ENCODE data around the gene PLEKHM2.

Gene PLEKHM2

GRCh38 chr1:15758953-15759661 is 75.0 kb downstream of the PLEKHM2 start:
- H3K4me3 Mint-ChIP-seq, result peak overlapping the region; percentile 86
- H3K27ac Mint-ChIP-seq, result peak overlapping the region; percentile 85
- no peaks in the 10 kb centered on the region for H3K9me3 Mint-ChIP-seq
- TF ChIP-seq CTCF (IDR thresholded peaks at IDR 0.05), result no peak
- DNase-seq, result peak; percentile 60
- H3K4me1 Mint-ChIP-seq, result peaks cover 58% of the 10 kb centered on the region
- H3K36me3 Mint-ChIP-seq (ENCODE audit: low read depth), result peaks cover 11% of the 10 kb centered on the region
- peaks cover 11% of the 10 kb centered on the region for H3K27me3 Mint-ChIP-seq (ENCODE audit: low read depth, poor library complexity)

GRCh38 chr1:15760520-15761211 is 76.5 kb downstream of the PLEKHM2 start:
- Mint-ChIP-seq H3K9me3 (no peaks in the 10 kb centered on the region), H3K4me1 (peaks cover 59% of the 10 kb centered on the region), H3K27ac (no peak overlapping the region), H3K36me3 (ENCODE audit: low read depth) (peaks cover 24% of the 10 kb centered on the region), H3K27me3 (ENCODE audit: low read depth, poor library complexity) (peaks cover 9% of the 10 kb centered on the region), H3K4me3 (peak overlapping the region; percentile 86)
- TF ChIP-seq CTCF (IDR thresholded peaks at IDR 0.05), result no peak
- peak; percentile 51 for DNase-seq

- H3K9me3 Mint-ChIP-seq, result no peaks in the 10 kb centered on the region
- peak overlapping the region; percentile 86 for H3K4me3 Mint-ChIP-seq
- no peak for TF ChIP-seq CTCF (IDR thresholded peaks at IDR 0.05)
- H3K4me1 Mint-ChIP-seq, result peaks cover 52% of the 10 kb centered on the region
- peak overlapping the region; percentile 14 for H3K27ac Mint-ChIP-seq
- peaks cover 28% of the 10 kb centered on the region for H3K36me3 Mint-ChIP-seq (ENCODE audit: low read depth)
- DNase-seq, result no peak
- peaks cover under 1% of the 10 kb centered on the region for H3K27me3 Mint-ChIP-seq (ENCODE audit: low read depth, poor library complexity)
Observed at GRCh38 chr1:15761366-15762128, 77.4 kb downstream of the PLEKHM2 start.

GRCh38 chr1:15762546-15762945 is 78.4 kb downstream of the PLEKHM2 start:
- Mint-ChIP-seq H3K9me3 (no peaks in the 10 kb centered on the region), H3K4me3 (no peak overlapping the region), H3K36me3 (ENCODE audit: low read depth) (peaks cover 28% of the 10 kb centered on the region), H3K4me1 (peaks cover 44% of the 10 kb centered on the region), H3K27ac (peak overlapping the region; percentile 91), H3K27me3 (ENCODE audit: low read depth, poor library complexity) (no peaks in the 10 kb centered on the region)
- no peak for DNase-seq
- no peak for TF ChIP-seq CTCF (IDR thresholded peaks at IDR 0.05)

GRCh38 chr1:15764269-15764764 is 80.2 kb downstream of the PLEKHM2 start:
- no peak for TF ChIP-seq CTCF (IDR thresholded peaks at IDR 0.05)
- Mint-ChIP-seq H3K27me3 (ENCODE audit: low read depth, poor library complexity) (no peaks in the 10 kb centered on the region), H3K4me3 (no peak overlapping the region), H3K4me1 (peaks cover 38% of the 10 kb centered on the region), H3K36me3 (ENCODE audit: low read depth) (peaks cover 34% of the 10 kb centered on the region), H3K27ac (peak overlapping the region; percentile 48), H3K9me3 (no peaks in the 10 kb centered on the region)
- DNase-seq, result no peak
